C4-2B (cell line): Measurements from ENCODE around the gene MICAL3.

Experiments used
- CTCF ChIP-seq: fragments of 450-650 bp; conservative IDR thresholded peaks from 2 replicates; pipeline ENCODE4 v1.5.1; 2017; ENCODE audit warnings: mild to moderate bottlenecking
- ZFX ChIP-seq: fragments of 450-650 bp; IDR thresholded peaks from 2 replicates; pipeline ENCODE4 v1.6.1; 2017

- TF ChIP-seq CTCF: no peak
- no peak for TF ChIP-seq ZFX
These were observed 25.4 kb downstream of the MICAL3 start for GRCh38 chr22:17998913-17999312.
